Liver (tissue), 9 donors: ENCODE measurements around the gene TUBG2. TPM values are rescaled to one million over a fixed set of nuclear protein-coding genes. Genes with fewer than 3 reads are reported as not detected.
"Not testable (repeated sequence)": the region's sequence is repeated elsewhere in the genome, so short reads cannot be mapped to it uniquely, and the experiment has no call there.

Source experiments
- DNase-seq: peaks from one replicate; pipeline ENCODE4 v3.0.0-alpha.2; 2017; ENCODE audit warnings: low spot score
- H3K27ac ChIP-seq, 2 donors: one replicate each; pipeline ENCODE4 v1.7.0; 2013; ENCODE audit warnings: inconsistent platforms in 2 of 2, low read length in 2 of 2, control low read depth in 1 of 2, low read depth in 1 of 2, mild to moderate bottlenecking in 1 of 2
- H3K27me3 ChIP-seq, 4 donors: one replicate each; pipeline versions ENCODE4 v1.6.1 to v1.7.0; 2013; ENCODE audit warnings: low read length in 3 of 4, inconsistent platforms in 1 of 4, mild to moderate bottlenecking in 1 of 4, moderate library complexity in 1 of 4; ENCODE audit not compliant: control insufficient read depth in 4 of 4, insufficient read depth in 4 of 4
- H3K36me3 ChIP-seq, 4 donors: one replicate each; pipeline versions ENCODE4 v1.6.1 to v1.7.0; 2013; ENCODE audit warnings: low read length in 3 of 4, mild to moderate bottlenecking in 3 of 4, low read depth in 1 of 4, moderate library complexity in 1 of 4; ENCODE audit not compliant: control insufficient read depth in 4 of 4, insufficient read depth in 3 of 4
- H3K4me1 ChIP-seq, 4 donors: one replicate each; pipeline versions ENCODE4 v1.6.1 to v1.7.0; 2013; ENCODE audit warnings: low read length in 3 of 4, mild to moderate bottlenecking in 3 of 4, moderate library complexity in 1 of 4; ENCODE audit not compliant: control insufficient read depth in 4 of 4, insufficient read depth in 4 of 4
- H3K4me3 ChIP-seq, 3 donors: one replicate each; pipeline versions ENCODE4 v1.6.1 to v1.7.0; 2013; ENCODE audit warnings: low read length in 3 of 3, control low read depth in 1 of 3, low read depth in 1 of 3, mild to moderate bottlenecking in 1 of 3
- H3K9ac ChIP-seq, 2 donors: one replicate each; pipeline ENCODE4 v1.7.0; 2013; ENCODE audit warnings: low read length in 2 of 2, mild to moderate bottlenecking in 2 of 2, moderate library complexity in 2 of 2, control low read depth in 1 of 2, low read depth in 1 of 2
- H3K9me3 ChIP-seq, 4 donors: one replicate each; pipeline versions ENCODE4 v1.6.1 to v1.7.0; 2013; ENCODE audit warnings: low read length in 3 of 4; ENCODE audit not compliant: control insufficient read depth in 4 of 4
- ATF3 ChIP-seq: IDR thresholded peaks from 2 replicates; pipeline ENCODE4 v1.6.1; 2016; ENCODE audit warnings: antibody characterized with exemption
- CTCF ChIP-seq: fragments of 150-350 bp; IDR thresholded peaks from 2 replicates; pipeline ENCODE4 v1.5.1; 2017; ENCODE audit warnings: improper control_type of control experiment, low read depth, low read length; ENCODE audit not compliant: missing input control
- EGR1 ChIP-seq, 2 donors: IDR thresholded peaks; 2 replicates each; pipeline ENCODE4 v1.6.1; 2016 to 2018; ENCODE audit warnings: antibody characterized with exemption in 2 of 2, low read depth in 2 of 2
- FOXA1 ChIP-seq: IDR thresholded peaks from 2 replicates; pipeline ENCODE4 v1.6.1; 2016; ENCODE audit warnings: antibody characterized with exemption
- FOXA2 ChIP-seq: IDR thresholded peaks from 2 replicates; pipeline ENCODE4 v1.6.1; 2016; ENCODE audit warnings: antibody characterized with exemption
- GABPA ChIP-seq, 2 donors: IDR thresholded peaks in 1 of 2; conservative IDR thresholded peaks in 1 of 2; 2 replicates each; pipeline ENCODE4 v1.6.1; 2016; ENCODE audit warnings: antibody characterized with exemption in 2 of 2, mild to moderate bottlenecking in 1 of 2, moderate library complexity in 1 of 2
- HNF4A ChIP-seq, 2 donors: conservative IDR thresholded peaks; 2 replicates each; pipeline ENCODE4 v1.6.1; 2016; ENCODE audit warnings: antibody characterized with exemption in 2 of 2, mild to moderate bottlenecking in 2 of 2
- HNF4G ChIP-seq: IDR thresholded peaks from 2 replicates; pipeline ENCODE4 v1.6.1; 2016; ENCODE audit warnings: antibody characterized with exemption
- JUND ChIP-seq, 2 donors: IDR thresholded peaks; 2 replicates each; pipeline ENCODE4 v1.6.1; 2016; ENCODE audit warnings: antibody characterized with exemption in 2 of 2
- MAX ChIP-seq: IDR thresholded peaks from 2 replicates; pipeline ENCODE4 v1.6.1; 2016; ENCODE audit warnings: antibody characterized with exemption
- NR2F2 ChIP-seq: IDR thresholded peaks from 2 replicates; pipeline ENCODE4 v1.6.1; 2016; ENCODE audit warnings: antibody characterized with exemption
- RAD21 ChIP-seq, 2 donors: IDR thresholded peaks; 2 replicates each; pipeline ENCODE4 v1.6.1; 2016; ENCODE audit warnings: antibody characterized with exemption in 2 of 2, mild to moderate bottlenecking in 2 of 2
- REST ChIP-seq: IDR thresholded peaks from 2 replicates; pipeline ENCODE4 v1.6.1; 2016; ENCODE audit warnings: antibody characterized with exemption, mild to moderate bottlenecking
- RXRA ChIP-seq, 2 donors: IDR thresholded peaks; 2 replicates each; pipeline ENCODE4 v1.6.1; 2017 to 2018; ENCODE audit warnings: antibody characterized with exemption in 2 of 2, mild to moderate bottlenecking in 1 of 2
- SP1 ChIP-seq: IDR thresholded peaks from 2 replicates; pipeline ENCODE4 v1.6.1; 2018; ENCODE audit warnings: antibody characterized with exemption, mild to moderate bottlenecking
- TAF1 ChIP-seq: conservative IDR thresholded peaks from 2 replicates; pipeline ENCODE4 v1.6.1; 2016; ENCODE audit warnings: antibody characterized with exemption, mild to moderate bottlenecking
- YY1 ChIP-seq: IDR thresholded peaks from 2 replicates; pipeline ENCODE4 v1.6.1; 2016; ENCODE audit warnings: antibody characterized with exemption, mild to moderate bottlenecking
- ZBTB33 ChIP-seq: IDR thresholded peaks from 2 replicates; pipeline ENCODE4 v1.6.1; 2016; ENCODE audit warnings: antibody characterized with exemption
- WGBS: extraction: QIAGEN DNeasy Blood & Tissue Kit; methylation state at CpG from one replicate; pipeline ENCODE4 v1.1.7; 2013; 5-methylcytosine and 5-hydroxymethylcytosine counted together
- polyA plus RNA-seq, 2 donors: library from polyadenylated mRNA; stranded (reverse) in 1 of 2; unstranded in 1 of 2; fragments of 200-250 nt in 1 of 2; fragments of >200 nt in 1 of 2; fragmentation: Nextera tagmentation in 1 of 2; extraction: Ambion mirVana in 1 of 2; gene quantifications; one replicate each; pipeline versions ENCODE4 v1.2.1 to v1.2.3, GENCODE V29; 2013 to 2015
- total RNA-seq, 2 donors: library from RNA; depleted of rRNA; stranded (reverse); fragments of >200 nt; gene quantifications; one replicate each; pipeline ENCODE4 v1.2.3, GENCODE V29; 2014
- donor health status: healthy.
- donor health status: healthy.
- donor health status: healthy.
- donor health status: healthy.
- donor health status: healthy.

The TUBG2 gene
- total and polyA plus RNA-seq, 4 donors, result 1.4 to 10.8 (median 5.0) TPM

GRCh38 chr17:42665581-42666001, 6.5 kb downstream of the TUBG2 start:
- 89% methylated on average over 14 of the region's 14 CpGs for WGBS
- Histone ChIP-seq H3K9ac (no peak overlapping the region), H3K9me3 (no peaks in the 10 kb centered on the region), H3K36me3 (peaks cover 2 to 8% (median 7%) of the 10 kb centered on the region in 4 donors), H3K27me3 (no peaks in the 10 kb centered on the region), H3K27ac (no peak overlapping the region), H3K4me1 (peaks cover 9 to 26% (median 12%) of the 10 kb centered on the region in 4 donors), H3K4me3 (no peak overlapping the region)
- TF ChIP-seq ATF3 (no peak), TAF1 (no peak), EGR1 (IDR thresholded peaks at IDR 0.05; ENCODE audit: low read depth in 2 of 2) (no peak), CTCF (no peak), YY1 (no peak), GABPA (IDR thresholded peaks at IDR 0.05 in 1 of 2, conservative IDR thresholded peaks at IDR 0.05 in 1 of 2) (no peak), ZBTB33 (no peak), REST (no peak), HNF4A (conservative IDR thresholded peaks at IDR 0.05) (no peak), MAX (no peak), FOXA1 (no peak), JUND (IDR thresholded peaks at IDR 0.05) (no peak), SP1 (no peak), HNF4G (no peak), RXRA (IDR thresholded peaks at IDR 0.05) (no peak), RAD21 (IDR thresholded peaks at IDR 0.05) (no peak), FOXA2 (no peak), NR2F2 (no peak)
- DNase-seq, result no peak

- H3K9ac ChIP-seq, H3K27me3 ChIP-seq, H3K4me3 ChIP-seq, H3K27ac ChIP-seq, DNase-seq, H3K9me3 ChIP-seq: not testable (repeated sequence)
- Histone ChIP-seq H3K36me3 (peaks cover 2 to 11% (median 9%) of the 10 kb centered on the region in 4 donors), H3K4me1 (peaks cover 9 to 26% (median 12%) of the 10 kb centered on the region in 4 donors)
- WGBS, result 91% methylated on average over 13 of the region's 16 CpGs
These were observed 7.0 kb downstream of the TUBG2 start for GRCh38 chr17:42666126-42666525.
